ENCODE measurements around the gene ADK. TPM values are rescaled to one million over a fixed set of nuclear protein-coding genes. Genes with fewer than 3 reads are reported as not detected.

The ADK gene
- total RNA-seq, 1 experiment from 2014 or later = 26.8 TPM

DNA sequence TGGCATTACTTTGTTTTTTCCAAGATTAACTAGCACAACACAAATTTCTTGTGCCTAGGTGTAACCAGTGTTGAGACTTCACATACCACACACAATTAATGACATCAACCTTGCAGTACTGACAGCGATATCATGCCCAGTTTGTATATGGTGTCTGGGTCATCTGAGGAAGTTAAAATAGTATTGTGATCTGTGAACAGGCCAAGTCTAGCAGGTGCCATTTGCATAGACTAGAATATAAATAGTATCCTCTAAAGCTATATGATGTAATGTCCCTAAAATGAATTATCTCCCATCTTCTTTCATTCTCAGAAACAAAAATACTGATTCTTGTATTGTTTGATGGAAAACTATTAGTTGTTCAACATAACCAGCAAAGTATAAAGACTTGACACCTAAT lies 499.6 kb downstream of the ADK start:
- no peak overlapping the region for H3T11ph ChIP-seq (ENCODE audit: low read length)
- no CpG with 5 or more reads among the region's 1 CpG for WGBS (ENCODE audit: extremely low coverage, insufficient read length, low lambda C conversion rate)
- no peak overlapping the region for H2BK5ac ChIP-seq (ENCODE audit: insufficient read length, low read length)
- no peaks in the 10 kb centered on the region for H3K27me3 ChIP-seq (ENCODE audit: insufficient read depth, low read length)
- H2BK120ac ChIP-seq (ENCODE audit: low read depth, low read length, poor library complexity, severe bottlenecking) = no peak overlapping the region
- H3K56ac ChIP-seq (ENCODE audit: insufficient read length, low read depth, low read length) = no peak overlapping the region
- H3K9ac ChIP-seq (ENCODE audit: extremely low read depth, insufficient read length, low read length) = no peak overlapping the region
- TF ChIP-seq, protein P1, sequence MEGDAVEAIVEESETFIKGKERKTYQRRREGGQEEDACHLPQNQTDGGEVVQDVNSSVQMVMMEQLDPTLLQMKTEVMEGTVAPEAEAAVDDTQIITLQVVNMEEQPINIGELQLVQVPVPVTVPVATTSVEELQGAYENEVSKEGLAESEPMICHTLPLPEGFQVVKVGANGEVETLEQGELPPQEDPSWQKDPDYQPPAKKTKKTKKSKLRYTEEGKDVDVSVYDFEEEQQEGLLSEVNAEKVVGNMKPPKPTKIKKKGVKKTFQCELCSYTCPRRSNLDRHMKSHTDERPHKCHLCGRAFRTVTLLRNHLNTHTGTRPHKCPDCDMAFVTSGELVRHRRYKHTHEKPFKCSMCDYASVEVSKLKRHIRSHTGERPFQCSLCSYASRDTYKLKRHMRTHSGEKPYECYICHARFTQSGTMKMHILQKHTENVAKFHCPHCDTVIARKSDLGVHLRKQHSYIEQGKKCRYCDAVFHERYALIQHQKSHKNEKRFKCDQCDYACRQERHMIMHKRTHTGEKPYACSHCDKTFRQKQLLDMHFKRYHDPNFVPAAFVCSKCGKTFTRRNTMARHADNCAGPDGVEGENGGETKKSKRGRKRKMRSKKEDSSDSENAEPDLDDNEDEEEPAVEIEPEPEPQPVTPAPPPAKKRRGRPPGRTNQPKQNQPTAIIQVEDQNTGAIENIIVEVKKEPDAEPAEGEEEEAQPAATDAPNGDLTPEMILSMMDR (conservative IDR thresholded peaks at IDR 0.05) = no peak
- Mint-ChIP-seq H3K4me3 (no peak overlapping the region), H3K4me1 (peaks cover 11% of the 10 kb centered on the region in 2 experiments), H3K9me3 (no peaks in the 10 kb centered on the region), H3K36me3 (ENCODE audit: insufficient read depth in 1 of 3, low read depth in 3 of 3) (peaks cover 0 to 5% (median 5%) of the 10 kb centered on the region in 3 experiments; a peak in 4 of 7 replicates), H3K27me3 (ENCODE audit: low read depth) (no peaks in the 10 kb centered on the region), H3K27ac (no peak overlapping the region)
- H4K8ac ChIP-seq (replicated peaks; ENCODE audit: insufficient read length, low read depth, low read length) = no peak overlapping the region
- peaks cover 5% of the 10 kb centered on the region; the same call in 1 of the 2 replicates for H3K4me1 ChIP-seq (ENCODE audit: insufficient read depth, low read length)
- H3K23ac ChIP-seq (ENCODE audit: insufficient read length, low read depth, low read length) = no peak overlapping the region
- no peak overlapping the region for H2BK12ac ChIP-seq (ENCODE audit: insufficient read length, low read depth, low read length)
- no peak overlapping the region for H2BK20ac ChIP-seq (ENCODE audit: low read depth, low read length, poor library complexity, severe bottlenecking)
- H3K18ac ChIP-seq (ENCODE audit: insufficient read length, low read depth, low read length) = no peak overlapping the region
- no peak overlapping the region for H4K91ac ChIP-seq (ENCODE audit: insufficient read length, low read depth, low read length)
- no peak overlapping the region for H3K4ac ChIP-seq (ENCODE audit: low read depth, low read length)
- no peaks in the 10 kb centered on the region for H3K79me1 ChIP-seq (ENCODE audit: insufficient read depth, low read depth, low read length, poor library complexity, severe bottlenecking)
- H3K14ac ChIP-seq (ENCODE audit: insufficient read depth, low read length) = no peak overlapping the region
- no peaks in the 10 kb centered on the region for H3K23me2 ChIP-seq (ENCODE audit: insufficient read length, low read depth, low read length, poor library complexity, severe bottlenecking)
- no peak overlapping the region for H2AK5ac ChIP-seq (ENCODE audit: insufficient read length, low read length)
- H2BK15ac ChIP-seq (ENCODE audit: low read depth, low read length) = no peak overlapping the region
- no peak overlapping the region for H2AFZ ChIP-seq (ENCODE audit: low read length)
- no peaks in the 10 kb centered on the region for H4K20me1 ChIP-seq (ENCODE audit: control insufficient read depth, insufficient read depth, insufficient read length)
- no peaks in the 10 kb centered on the region for H3K9me3 ChIP-seq (ENCODE audit: control insufficient read depth, low read depth, low read length)
- peaks cover 2% of the 10 kb centered on the region for H3K79me2 ChIP-seq (ENCODE audit: insufficient read depth, low read length)
- no peak overlapping the region for H3K27ac ChIP-seq (ENCODE audit: insufficient read length, low read depth, low read length)
- H4K5ac ChIP-seq (ENCODE audit: insufficient read length, low read depth, low read length) = no peak overlapping the region
- H3K4me2 ChIP-seq (ENCODE audit: insufficient read depth, insufficient read length, low read length) = no peak overlapping the region
- DNase-seq = no peak
